SK-N-SH treated with all-trans-retinoic acid at 6 μM for 48 hours (cell line): ENCODE results near the gene PLD1.

Experiments used
- ATAC-seq: fragments of 200-7000 bp; cut with Tn5 transposase; 3 replicates; pipeline ENCODE4 v1.9.1; 2020; ENCODE audit warnings: mild to moderate bottlenecking, moderate library complexity
- ARNTL ChIP-seq: fragments of 450-650 bp; formaldehyde crosslinking; IDR thresholded peaks from 2 replicates; pipeline ENCODE4 v1.5.0; 2020; ENCODE audit warnings: low read depth, mild to moderate bottlenecking, moderate library complexity, borderline replicate concordance
- BACH2 ChIP-seq: fragments of 250-450 bp; sonication (Bioruptor Pico); IDR thresholded peaks from 2 replicates; pipeline ENCODE4 v1.9.0; 2021; ENCODE audit warnings: mild to moderate bottlenecking, borderline replicate concordance
- CREB5 ChIP-seq: fragments of 250-450 bp; sonication (Bioruptor Pico); IDR thresholded peaks from 2 replicates; pipeline ENCODE4 v1.5.1; 2020; ENCODE audit warnings: low read depth, mild to moderate bottlenecking, moderate library complexity
- CSDC2 ChIP-seq: fragments of 250-450 bp; sonication (Bioruptor Pico); IDR thresholded peaks from 2 replicates; pipeline ENCODE4 v1.5.0; 2020; ENCODE audit warnings: mild to moderate bottlenecking, moderate library complexity
- CSRNP3 ChIP-seq: fragments of 250-450 bp; sonication (Bioruptor Pico); IDR thresholded peaks from 2 replicates; pipeline ENCODE4 v1.5.1; 2021; ENCODE audit warnings: mild to moderate bottlenecking, moderate library complexity
- ESRRG ChIP-seq: fragments of 250-450 bp; sonication (Bioruptor Pico); IDR thresholded peaks from 2 replicates; pipeline ENCODE4 v1.6.1; 2021; ENCODE audit warnings: mild to moderate bottlenecking
- GLIS3 ChIP-seq: fragments of 250-450 bp; sonication (Bioruptor Pico); IDR thresholded peaks from 2 replicates; pipeline ENCODE4 v1.5.0; 2020; ENCODE audit warnings: mild to moderate bottlenecking, moderate library complexity
- ISL1 ChIP-seq: fragments of 250-450 bp; sonication (Bioruptor Pico); IDR thresholded peaks from 2 replicates; pipeline ENCODE4 v2.1.2; 2022; ENCODE audit warnings: mild to moderate bottlenecking, moderate library complexity
- OSR1 ChIP-seq: fragments of 250-450 bp; sonication (Bioruptor Pico); IDR thresholded peaks from 2 replicates; pipeline ENCODE4 v1.8.0; 2022; ENCODE audit warnings: moderate library complexity, mild to moderate bottlenecking, inconsistent platforms
- PPARA ChIP-seq: fragments of 250-450 bp; sonication (Bioruptor Pico); IDR thresholded peaks from 2 replicates; pipeline ENCODE4 v1.5.0; 2020; ENCODE audit warnings: mild to moderate bottlenecking, borderline replicate concordance
- RARB ChIP-seq: fragments of 250-450 bp; sonication (Bioruptor Pico); IDR thresholded peaks from 2 replicates; pipeline ENCODE4 v1.8.0; 2021; ENCODE audit warnings: mild to moderate bottlenecking, moderate library complexity
- SNAI2 ChIP-seq: fragments of 250-450 bp; sonication (Bioruptor Pico); IDR thresholded peaks from 2 replicates; pipeline ENCODE4 v1.5.0; 2020; ENCODE audit warnings: mild to moderate bottlenecking, moderate library complexity
- TCF4 ChIP-seq: fragments of 250-450 bp; sonication (Bioruptor Pico); IDR thresholded peaks from 2 replicates; pipeline ENCODE4 v1.8.0; 2021; ENCODE audit warnings: mild to moderate bottlenecking, moderate library complexity, borderline replicate concordance
- TOX ChIP-seq: fragments of 250-450 bp; sonication (Bioruptor Pico); IDR thresholded peaks from 2 replicates; pipeline ENCODE4 v1.8.0; 2021; ENCODE audit warnings: mild to moderate bottlenecking, moderate library complexity, borderline replicate concordance
- TSHZ2 ChIP-seq: fragments of 250-450 bp; sonication (Bioruptor Pico); IDR thresholded peaks from 2 replicates; pipeline ENCODE4 v1.5.0; 2020; ENCODE audit warnings: mild to moderate bottlenecking, moderate library complexity
- ZC3H10 ChIP-seq: fragments of 250-450 bp; sonication (Bioruptor Pico); IDR thresholded peaks from 2 replicates; pipeline ENCODE4 v1.5.1; 2021; ENCODE audit warnings: mild to moderate bottlenecking, moderate library complexity
- ZFP3 ChIP-seq: fragments of 250-450 bp; sonication (Bioruptor Pico); IDR thresholded peaks from 2 replicates; pipeline ENCODE4 v1.5.0; 2020; ENCODE audit warnings: mild to moderate bottlenecking, moderate library complexity
- ZFP30 ChIP-seq: fragments of 450-650 bp; formaldehyde crosslinking; IDR thresholded peaks from 2 replicates; pipeline ENCODE4 v1.5.0; 2022; ENCODE audit warnings: mild to moderate bottlenecking, moderate library complexity
- ZNF565 ChIP-seq: fragments of 450-650 bp; formaldehyde crosslinking; conservative IDR thresholded peaks from 2 replicates; pipeline ENCODE4 v1.5.0; 2020; ENCODE audit warnings: low read depth, mild to moderate bottlenecking, moderate library complexity
- ZNF70 ChIP-seq: fragments of 450-650 bp; formaldehyde crosslinking; IDR thresholded peaks from 2 replicates; pipeline ENCODE4 v1.5.0; 2020; ENCODE audit warnings: mild to moderate bottlenecking, moderate library complexity
- TF ChIP-seq, protein P1 (sequence below): fragments of 250-450 bp; sonication (Bioruptor Pico); IDR thresholded peaks from 2 replicates; pipeline ENCODE4 v1.8.0; 2021; ENCODE audit warnings: low read depth, mild to moderate bottlenecking, moderate library complexity, borderline replicate concordance
- TF ChIP-seq, protein P2 (sequence below): fragments of 250-450 bp; sonication (Bioruptor Pico); IDR thresholded peaks from 2 replicates; pipeline ENCODE4 v1.8.0; 2020; ENCODE audit warnings: mild to moderate bottlenecking, moderate library complexity, borderline replicate concordance

PLD1 gene

DNA sequence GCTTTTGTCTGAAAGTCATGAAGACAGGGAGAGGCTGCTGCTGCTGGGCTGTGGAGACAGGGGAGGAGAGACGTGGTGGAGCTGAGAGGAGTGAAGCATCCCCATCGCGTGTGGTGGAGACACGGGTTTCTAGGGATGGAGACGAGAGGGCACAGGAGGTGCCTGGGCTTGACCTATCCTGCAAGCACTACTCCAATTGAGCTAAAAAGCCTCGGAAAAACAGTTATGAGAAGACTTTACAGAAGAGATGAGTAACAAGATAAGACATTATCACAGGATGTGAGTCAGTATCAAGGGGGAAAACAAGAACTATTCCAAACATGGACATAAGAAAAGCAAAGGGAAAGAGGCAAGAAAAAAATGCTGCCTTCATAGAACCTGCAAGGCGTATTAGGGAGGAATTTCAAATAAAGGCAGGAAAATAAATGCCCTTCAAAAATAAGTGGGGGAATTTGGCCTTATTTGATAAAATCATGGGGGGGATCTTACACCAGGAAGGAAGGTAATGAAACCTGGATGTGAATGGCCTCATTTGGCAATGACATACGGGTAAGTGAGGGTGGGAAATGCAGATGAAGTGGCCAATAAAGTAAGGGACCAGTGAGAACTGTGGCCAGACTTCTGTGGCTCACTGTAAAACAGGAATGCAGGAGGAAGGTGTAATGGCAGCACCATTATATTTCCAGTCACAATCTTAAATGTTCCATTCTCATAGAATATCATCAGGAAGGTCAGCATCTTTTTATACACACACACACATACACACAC, 97.9 kb downstream of the PLD1 start:
- peak; percentile 88 for ATAC-seq
- 0 out of 2 replicates have a peak, but pooled peaks have one; percentile 9 for TF ChIP-seq CSDC2 (CRISPR knock-in tag)
- peak; percentile 17; the same call in 1 of the 2 replicates for TF ChIP-seq ISL1 (CRISPR knock-in tag)
- no peak for TF ChIP-seq ESRRG (CRISPR knock-in tag)

GRCh38 chr3:171711461-171712170, 98.7 kb downstream of the PLD1 start:
- peak; percentile 62 for ATAC-seq
- TF ChIP-seq ZFP30 (no peak), ISL1 (CRISPR knock-in tag) (no peak), SNAI2 (no peak), GLIS3 (no peak), RARB (CRISPR knock-in tag) (no peak), ESRRG (CRISPR knock-in tag) (no peak), CREB5 (CRISPR knock-in tag) (no peak), ZNF565 (CRISPR knock-in tag) (no peak), PPARA (CRISPR knock-in tag) (no peak), BACH2 (CRISPR knock-in tag) (no peak)
- TF ChIP-seq, protein P1, sequence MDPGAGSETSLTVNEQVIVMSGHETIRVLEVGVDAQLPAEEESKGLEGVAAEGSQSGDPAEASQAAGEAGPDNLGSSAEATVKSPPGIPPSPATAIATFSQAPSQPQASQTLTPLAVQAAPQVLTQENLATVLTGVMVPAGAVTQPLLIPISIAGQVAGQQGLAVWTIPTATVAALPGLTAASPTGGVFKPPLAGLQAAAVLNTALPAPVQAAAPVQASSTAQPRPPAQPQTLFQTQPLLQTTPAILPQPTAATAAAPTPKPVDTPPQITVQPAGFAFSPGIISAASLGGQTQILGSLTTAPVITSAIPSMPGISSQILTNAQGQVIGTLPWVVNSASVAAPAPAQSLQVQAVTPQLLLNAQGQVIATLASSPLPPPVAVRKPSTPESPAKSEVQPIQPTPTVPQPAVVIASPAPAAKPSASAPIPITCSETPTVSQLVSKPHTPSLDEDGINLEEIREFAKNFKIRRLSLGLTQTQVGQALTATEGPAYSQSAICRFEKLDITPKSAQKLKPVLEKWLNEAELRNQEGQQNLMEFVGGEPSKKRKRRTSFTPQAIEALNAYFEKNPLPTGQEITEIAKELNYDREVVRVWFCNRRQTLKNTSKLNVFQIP (CRISPR knock-in tag) = no peak

GRCh38 chr3:171710359-171710758, 99.9 kb downstream of the PLD1 start:
- ATAC-seq = no peak
- TF ChIP-seq TOX (CRISPR knock-in tag) (no peak), ZNF70 (CRISPR knock-in tag) (no peak), CSDC2 (CRISPR knock-in tag) (no peak), CSRNP3 (CRISPR knock-in tag) (no peak), GLIS3 (no peak), SNAI2 (no peak), OSR1 (CRISPR knock-in tag) (no peak), ZC3H10 (CRISPR knock-in tag) (no peak), TSHZ2 (CRISPR knock-in tag) (no peak), BACH2 (CRISPR knock-in tag) (no peak), ZFP3 (CRISPR knock-in tag) (no peak), ZFP30 (no peak), ARNTL (CRISPR knock-in tag) (no peak), PPARA (CRISPR knock-in tag) (no peak), ESRRG (CRISPR knock-in tag) (no peak), TCF4 (CRISPR knock-in tag) (no peak), ISL1 (CRISPR knock-in tag) (no peak)
- TF ChIP-seq, protein P2, sequence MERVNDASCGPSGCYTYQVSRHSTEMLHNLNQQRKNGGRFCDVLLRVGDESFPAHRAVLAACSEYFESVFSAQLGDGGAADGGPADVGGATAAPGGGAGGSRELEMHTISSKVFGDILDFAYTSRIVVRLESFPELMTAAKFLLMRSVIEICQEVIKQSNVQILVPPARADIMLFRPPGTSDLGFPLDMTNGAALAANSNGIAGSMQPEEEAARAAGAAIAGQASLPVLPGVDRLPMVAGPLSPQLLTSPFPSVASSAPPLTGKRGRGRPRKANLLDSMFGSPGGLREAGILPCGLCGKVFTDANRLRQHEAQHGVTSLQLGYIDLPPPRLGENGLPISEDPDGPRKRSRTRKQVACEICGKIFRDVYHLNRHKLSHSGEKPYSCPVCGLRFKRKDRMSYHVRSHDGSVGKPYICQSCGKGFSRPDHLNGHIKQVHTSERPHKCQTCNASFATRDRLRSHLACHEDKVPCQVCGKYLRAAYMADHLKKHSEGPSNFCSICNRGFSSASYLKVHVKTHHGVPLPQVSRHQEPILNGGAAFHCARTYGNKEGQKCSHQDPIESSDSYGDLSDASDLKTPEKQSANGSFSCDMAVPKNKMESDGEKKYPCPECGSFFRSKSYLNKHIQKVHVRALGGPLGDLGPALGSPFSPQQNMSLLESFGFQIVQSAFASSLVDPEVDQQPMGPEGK (CRISPR knock-in tag) = no peak
